Measurements from ENCODE around the gene ROR2. TPM values are rescaled to one million over a fixed set of nuclear protein-coding genes. Genes with fewer than 3 reads are reported as not detected.
A peak's percentile ranks its signal among the peaks of the same experiment; 100 is the strongest.

The ROR2 gene
- polyA plus RNA-seq, 3 donors: not detected

GRCh38 chr9:91681461-91682305, 268.3 kb downstream of the ROR2 start:
- Histone ChIP-seq H3K36me3 (replicated peaks in 1 of 2; ENCODE audit: control insufficient read depth in 1 of 2, insufficient read depth in 2 of 2, low read length in 2 of 2) (no peaks in the 10 kb centered on the region), H3K9me3 (replicated peaks in 1 of 2; ENCODE audit: control insufficient read depth in 1 of 2, insufficient read depth in 1 of 2, low read length in 2 of 2) (no peaks in the 10 kb centered on the region), H3K27ac (ENCODE audit: low read depth in 1 of 2, low read length in 2 of 2) (no peak overlapping the region), H4K20me1 (ENCODE audit: insufficient read depth, low read length) (no peaks in the 10 kb centered on the region), H3K79me2 (ENCODE audit: insufficient read depth, low read length) (no peaks in the 10 kb centered on the region), H2AFZ (ENCODE audit: insufficient read depth, low read depth, low read length, poor library complexity, severe bottlenecking) (peak overlapping the region; percentile 64), H3K4me3 (replicated peaks in 1 of 3; ENCODE audit: low read depth in 2 of 3, low read length in 3 of 3) (no peak overlapping the region), H3K4me1 (ENCODE audit: control insufficient read depth in 1 of 2, insufficient read depth in 2 of 2, low read length in 2 of 2) (peaks cover 11% of the 10 kb centered on the region in 2 donors), H3K27me3 (ENCODE audit: control insufficient read depth in 2 of 2, insufficient read depth in 2 of 2, low read length in 2 of 2) (no peaks in the 10 kb centered on the region), H3K9ac (ENCODE audit: insufficient read depth, low read length, poor library complexity, severe bottlenecking) (peak overlapping the region; percentile 45), H3K4me2 (replicated peaks; ENCODE audit: extremely low read depth, low read length, poor library complexity, severe bottlenecking) (peak overlapping the region; percentile 60)
- 11% methylated on average over 11 of the region's 43 CpGs for WGBS (ENCODE audit: insufficient coverage)
- H3K4me3 Mint-ChIP-seq: peak overlapping the region; percentile 73 to 82
- no peaks in the 10 kb centered on the region for H3K9me3 Mint-ChIP-seq
- intact Hi-C loops (cut with micrococcal nuclease): loop anchor here (5.0 to 10.0 kb wide), 3 partner anchors 647 to 767 kb away; no protein-coding TSS in a partner anchor
- H3K36me3 Mint-ChIP-seq: no peaks in the 10 kb centered on the region
- peaks cover 0 to 4% (median 3%) of the 10 kb centered on the region in 3 donors for H3K27me3 Mint-ChIP-seq (ENCODE audit: low read depth in 3 of 3)
- peak; percentile 35 to 51 (median 48) for DNase-seq
- peak overlapping the region in 3 of 7 donors; percentile 25 to 68 (median 68) for H3K27ac Mint-ChIP-seq
- peak; percentile 95 for TF ChIP-seq CTCF (IDR thresholded peaks at IDR 0.05)
- peaks cover 14% of the 10 kb centered on the region for H3K4me1 Mint-ChIP-seq

- intact Hi-C loops (cut with micrococcal nuclease): loop anchor here (5.0 to 10.0 kb wide), 3 partner anchors 646 to 766 kb away; no protein-coding TSS in a partner anchor
- Mint-ChIP-seq H3K27ac (no peak overlapping the region), H3K27me3 (ENCODE audit: low read depth in 3 of 3) (peaks cover 0 to 4% (median 3%) of the 10 kb centered on the region in 3 donors), H3K36me3 (no peaks in the 10 kb centered on the region), H3K9me3 (no peaks in the 10 kb centered on the region), H3K4me1 (peaks cover 14% of the 10 kb centered on the region), H3K4me3 (no peak overlapping the region)
- H3K36me3 ChIP-seq (replicated peaks in 1 of 2; ENCODE audit: control insufficient read depth in 1 of 2, insufficient read depth in 2 of 2, low read length in 2 of 2): no peaks in the 10 kb centered on the region
- H3K9ac ChIP-seq (ENCODE audit: insufficient read depth, low read length, poor library complexity, severe bottlenecking): no peak overlapping the region
- DNase-seq: no peak
- no peak overlapping the region for H3K4me3 ChIP-seq (replicated peaks in 1 of 3; ENCODE audit: low read depth in 2 of 3, low read length in 3 of 3)
- H3K4me1 ChIP-seq (ENCODE audit: control insufficient read depth in 1 of 2, insufficient read depth in 2 of 2, low read length in 2 of 2): peaks cover 11% of the 10 kb centered on the region in 2 donors
- no peaks in the 10 kb centered on the region for H4K20me1 ChIP-seq (ENCODE audit: insufficient read depth, low read length)
- peaks cover 0 to 1% of the 10 kb centered on the region in 2 donors for H3K27me3 ChIP-seq (ENCODE audit: control insufficient read depth in 2 of 2, insufficient read depth in 2 of 2, low read length in 2 of 2)
- TF ChIP-seq CTCF (IDR thresholded peaks at IDR 0.05): no peak
- no peak overlapping the region for H3K27ac ChIP-seq (ENCODE audit: low read depth in 1 of 2, low read length in 2 of 2)
- WGBS (ENCODE audit: insufficient coverage): 95% methylated on average over 4 of the region's 15 CpGs
- H2AFZ ChIP-seq (ENCODE audit: insufficient read depth, low read depth, low read length, poor library complexity, severe bottlenecking): no peak overlapping the region
- H3K4me2 ChIP-seq (replicated peaks; ENCODE audit: extremely low read depth, low read length, poor library complexity, severe bottlenecking): no peak overlapping the region
- no peaks in the 10 kb centered on the region for H3K9me3 ChIP-seq (replicated peaks in 1 of 2; ENCODE audit: control insufficient read depth in 1 of 2, insufficient read depth in 1 of 2, low read length in 2 of 2)
- no peaks in the 10 kb centered on the region for H3K79me2 ChIP-seq (ENCODE audit: insufficient read depth, low read length)
These were observed 269.0 kb downstream of the ROR2 start for GRCh38 chr9:91680998-91681397.
